DMS153 treated with DMSO at 0.1 percent for 48 hours (cell line): ENCODE results near the gene NUP42.
"Not testable (repeated sequence)": the region's sequence is repeated elsewhere in the genome, so short reads cannot be mapped to it uniquely, and the experiment has no call there.

Source experiments
- DNase-seq: peaks from one replicate; lab custom pipeline; 2025; ENCODE audit not compliant: unreplicated experiment; lab: John Stamatoyannopoulos, UW

NUP42 gene

DNA sequence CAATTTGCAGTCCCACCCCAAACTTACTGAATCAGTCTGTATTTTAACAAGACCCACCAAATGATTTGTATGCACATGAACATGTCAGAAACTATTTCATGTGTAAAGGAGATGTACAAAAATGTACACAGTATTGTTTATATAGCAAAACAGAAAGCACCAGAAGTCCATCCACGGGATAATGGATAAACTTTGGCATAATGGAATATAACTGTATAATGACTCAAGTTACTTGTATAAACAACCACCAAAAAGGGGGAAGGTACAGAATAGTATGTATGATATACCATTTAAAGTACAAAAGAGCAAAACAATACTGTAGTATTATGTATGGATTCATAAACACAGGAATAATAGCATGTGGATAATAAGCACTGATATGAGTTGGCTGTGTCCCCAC, 22.4 kb downstream of the NUP42 start:
- no peak for DNase-seq

DNA sequence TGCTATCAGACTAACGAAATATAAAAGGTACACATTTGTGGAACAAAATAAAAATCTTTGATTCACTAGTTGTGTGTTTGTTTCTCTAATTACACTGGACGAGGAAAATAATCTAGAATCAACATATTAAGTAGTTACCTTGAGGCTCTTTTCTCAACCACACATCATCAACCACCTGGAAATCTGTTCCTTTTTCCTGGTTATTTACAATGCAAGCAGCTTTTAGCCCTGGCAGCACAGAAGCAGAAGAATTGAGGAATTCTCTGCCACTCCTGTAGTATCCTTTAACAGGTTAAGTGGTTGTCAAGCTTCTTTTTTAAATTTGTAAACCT, 23.7 kb downstream of the NUP42 start:
- DNase-seq, result no peak

DNA sequence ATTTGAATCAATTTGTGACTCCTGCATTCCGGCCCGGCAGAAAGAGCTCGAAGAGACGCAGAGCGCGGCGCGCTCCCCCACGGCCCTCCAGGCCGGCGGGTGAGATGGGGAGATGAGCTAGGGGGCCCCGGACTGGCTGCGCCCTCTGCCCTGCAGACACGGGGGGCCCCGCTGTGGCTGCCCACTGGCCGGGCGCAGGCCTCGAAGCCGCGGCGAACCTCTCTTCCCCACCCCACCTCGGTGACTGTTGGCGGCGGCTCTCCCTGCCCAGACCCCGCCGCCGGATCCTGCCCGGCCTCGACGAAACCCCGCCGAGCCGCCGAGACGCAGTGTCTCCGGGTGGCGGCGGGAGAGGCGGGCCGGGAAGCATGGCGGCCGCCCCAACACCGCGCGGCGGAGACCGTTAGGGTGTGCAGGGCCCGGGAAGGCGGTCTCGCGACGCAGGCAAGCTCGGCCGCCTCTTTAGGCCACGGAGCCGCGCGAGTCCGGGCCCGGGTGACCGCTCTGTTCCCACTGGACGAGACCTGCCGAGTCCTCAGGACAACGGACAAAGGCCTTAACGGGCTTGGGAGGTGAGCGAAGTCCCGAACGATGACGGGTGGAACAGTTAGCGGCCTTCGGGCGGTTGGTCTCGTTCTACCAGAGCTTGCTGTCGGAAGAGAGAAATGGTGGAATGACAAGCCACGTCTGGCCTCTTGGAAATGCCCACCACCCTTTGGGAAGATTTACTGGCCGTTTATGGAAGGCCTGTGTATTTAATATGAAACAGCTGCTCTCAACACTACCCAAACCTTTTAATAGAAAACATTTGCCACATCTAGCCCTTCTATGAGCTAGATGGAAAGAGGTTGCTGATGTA, 24.3 kb downstream of the NUP42 start:
- DNase-seq, result no peak

- no peak for DNase-seq
Observed at GRCh38 chr7:23207021-23207420, 25.2 kb downstream of the NUP42 start.

- no peak for DNase-seq
Observed at GRCh38 chr7:23207884-23208283, 26.0 kb downstream of the NUP42 start.

GRCh38 chr7:23208316-23208715, 26.5 kb downstream of the NUP42 start:
- no peak for DNase-seq

DNA sequence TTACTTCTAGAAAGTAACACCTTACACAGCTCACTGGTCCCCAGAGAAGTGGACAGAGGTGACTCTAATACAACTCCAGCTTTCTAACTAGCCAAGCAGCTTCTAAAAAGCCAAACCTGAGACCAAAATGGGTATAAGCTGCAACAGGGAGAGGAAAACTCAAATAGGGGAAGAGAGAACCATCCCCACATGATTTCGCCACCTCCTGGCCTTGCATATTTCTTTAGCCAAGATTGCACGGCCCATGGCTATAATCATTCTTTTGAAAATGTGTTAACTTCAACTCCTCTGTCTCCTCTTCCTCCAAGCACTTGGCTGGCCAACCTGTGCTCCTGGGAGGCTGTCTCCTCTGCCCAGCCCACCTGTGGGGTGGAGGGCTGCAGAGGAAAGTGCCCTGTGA, 28.7 kb downstream of the NUP42 start:
- no peak for DNase-seq

DNA sequence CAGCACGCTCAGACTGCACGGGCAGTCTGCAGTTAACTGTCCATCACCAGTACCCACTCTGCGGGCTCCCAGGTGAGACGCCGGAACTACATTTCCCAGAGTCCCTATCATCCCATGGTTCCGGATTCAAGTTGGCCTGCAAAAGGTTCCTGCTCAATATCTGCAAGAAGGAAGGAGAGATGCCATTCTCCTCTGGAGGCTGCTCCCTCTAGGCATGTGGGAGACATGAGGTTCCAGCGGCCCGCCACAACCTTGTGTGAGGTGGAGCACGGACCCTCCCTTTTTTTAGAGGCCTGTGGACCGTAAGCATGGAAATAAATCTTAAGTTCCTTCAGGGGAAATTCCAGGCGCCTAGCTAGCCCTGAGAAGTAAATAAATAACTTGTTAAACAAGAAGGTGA, 29.7 kb downstream of the NUP42 start:
- DNase-seq, result no peak

DNA sequence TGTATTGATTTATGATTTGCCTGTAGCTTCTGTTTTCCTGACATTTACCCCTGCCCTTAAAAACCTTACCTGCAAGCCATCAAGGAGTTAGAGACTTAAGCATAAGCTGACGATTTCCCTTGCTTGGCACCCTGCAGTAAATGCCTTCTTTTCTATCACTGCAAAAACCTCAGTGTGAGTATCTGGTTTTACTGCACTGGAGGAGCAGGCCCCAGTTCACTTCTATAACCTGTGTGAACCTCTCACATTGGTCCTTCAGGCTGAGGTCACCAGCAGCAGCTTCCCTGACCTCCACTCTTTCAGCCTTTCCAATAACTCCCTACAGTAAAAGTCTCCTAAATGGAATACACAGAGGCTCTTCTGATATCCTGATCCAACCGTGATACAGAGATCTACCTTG, 30.5 kb downstream of the NUP42 start:
- no peak for DNase-seq

DNA sequence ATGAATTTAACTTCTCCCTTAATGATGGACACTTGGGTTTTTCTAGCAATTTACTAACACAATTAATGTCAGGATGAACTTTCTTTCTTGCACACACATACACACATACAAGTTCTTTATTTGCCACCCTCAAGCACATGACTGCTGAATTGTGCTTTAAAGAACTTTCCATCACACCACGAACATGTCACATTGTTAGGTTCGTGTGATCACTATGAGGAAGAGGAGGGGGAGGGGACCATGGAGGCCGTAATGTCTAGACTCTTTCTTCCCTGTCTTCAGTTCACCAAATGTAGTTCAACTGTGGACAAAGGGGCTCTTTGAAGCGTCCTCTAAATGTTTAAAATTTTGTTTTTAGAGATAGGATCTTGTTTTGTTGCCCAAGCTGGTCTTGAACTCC, 31.0 kb downstream of the NUP42 start:
- DNase-seq, result no peak

DNA sequence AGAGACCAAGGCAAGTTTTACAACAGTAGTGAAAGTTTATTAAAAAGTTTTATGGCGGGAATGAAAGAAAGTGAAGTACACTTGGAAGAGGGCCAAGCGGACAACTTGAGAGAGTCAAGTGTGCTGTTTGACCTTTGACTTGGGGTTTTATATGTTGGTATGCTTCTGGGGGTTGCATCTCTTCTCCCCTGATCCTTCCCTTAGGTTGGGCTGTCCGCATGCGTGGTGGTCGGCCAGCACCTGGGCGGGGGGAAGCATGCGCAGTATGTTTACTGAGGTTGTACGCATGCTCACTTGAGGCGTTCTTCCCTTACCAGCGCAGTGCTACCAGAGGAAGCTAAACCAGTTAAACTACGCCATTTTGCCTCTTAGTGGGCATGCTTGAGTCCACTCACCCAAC, 31.9 kb downstream of the NUP42 start:
- DNase-seq, result no peak

- no peak for DNase-seq
Observed at GRCh38 chr7:23214423-23214822, 32.6 kb downstream of the NUP42 start.

DNA sequence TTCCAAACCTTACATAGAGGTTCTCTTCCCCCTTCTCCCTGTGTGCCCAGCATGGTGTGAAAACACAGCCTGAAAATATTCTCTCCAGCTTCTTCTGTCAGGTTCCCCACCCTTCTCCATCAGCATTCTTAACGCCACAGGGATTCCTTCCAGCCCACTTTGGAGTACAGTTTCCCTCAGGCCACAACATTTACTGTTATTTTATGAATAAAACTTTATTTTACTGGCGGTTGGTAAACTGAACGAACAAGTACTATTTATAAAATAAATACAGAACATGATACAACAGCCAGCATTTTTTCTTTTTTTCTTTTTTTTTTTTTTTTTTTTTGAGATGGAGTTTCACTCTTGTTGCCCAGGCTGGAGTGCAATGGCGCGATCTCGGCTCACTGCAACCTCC, 33.1 kb downstream of the NUP42 start:
- no peak for DNase-seq

DNA sequence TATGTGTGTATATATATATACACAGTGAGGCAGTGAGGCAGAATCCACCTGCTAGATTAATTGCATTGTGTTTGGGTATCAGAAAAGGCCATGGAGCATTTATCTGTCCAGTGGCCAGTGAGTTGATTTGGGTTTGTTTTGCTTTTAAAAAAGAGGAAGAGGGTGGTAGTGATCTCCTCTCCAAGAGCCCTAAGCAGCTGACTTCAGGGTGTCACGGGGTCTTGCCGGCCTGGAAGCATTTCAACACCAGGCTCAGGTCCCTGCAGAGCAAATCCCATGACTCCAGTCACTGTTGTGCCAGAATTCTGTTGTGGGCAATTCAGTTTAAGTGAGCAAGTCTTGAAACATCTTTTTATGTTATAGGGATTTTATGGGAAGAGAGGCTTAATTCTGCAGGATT, 34.2 kb downstream of the NUP42 start:
- DNase-seq, result no peak

DNA sequence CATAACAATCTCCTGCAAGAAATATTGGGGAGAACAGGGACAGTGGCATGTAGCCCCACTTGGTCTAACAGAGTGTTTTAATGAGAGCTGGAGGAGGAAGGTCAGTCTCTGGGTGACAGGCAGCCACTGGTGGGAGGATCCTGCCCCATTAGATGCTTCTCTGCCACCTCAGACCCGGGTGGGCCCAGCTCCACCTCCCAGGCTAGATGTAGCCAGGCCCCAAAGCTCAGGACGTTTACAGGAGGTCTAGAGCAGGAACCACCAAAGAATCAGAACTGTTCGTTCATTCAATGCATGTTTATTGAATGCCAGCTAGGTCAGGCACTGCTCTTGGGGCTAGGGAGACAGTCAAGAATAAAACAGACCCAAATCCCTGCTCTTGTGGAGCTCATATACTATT, 36.3 kb downstream of the NUP42 start:
- DNase-seq, result no peak

- no peak for DNase-seq
Observed at GRCh38 chr7:23220690-23221305, 39.0 kb downstream of the NUP42 start.

DNA sequence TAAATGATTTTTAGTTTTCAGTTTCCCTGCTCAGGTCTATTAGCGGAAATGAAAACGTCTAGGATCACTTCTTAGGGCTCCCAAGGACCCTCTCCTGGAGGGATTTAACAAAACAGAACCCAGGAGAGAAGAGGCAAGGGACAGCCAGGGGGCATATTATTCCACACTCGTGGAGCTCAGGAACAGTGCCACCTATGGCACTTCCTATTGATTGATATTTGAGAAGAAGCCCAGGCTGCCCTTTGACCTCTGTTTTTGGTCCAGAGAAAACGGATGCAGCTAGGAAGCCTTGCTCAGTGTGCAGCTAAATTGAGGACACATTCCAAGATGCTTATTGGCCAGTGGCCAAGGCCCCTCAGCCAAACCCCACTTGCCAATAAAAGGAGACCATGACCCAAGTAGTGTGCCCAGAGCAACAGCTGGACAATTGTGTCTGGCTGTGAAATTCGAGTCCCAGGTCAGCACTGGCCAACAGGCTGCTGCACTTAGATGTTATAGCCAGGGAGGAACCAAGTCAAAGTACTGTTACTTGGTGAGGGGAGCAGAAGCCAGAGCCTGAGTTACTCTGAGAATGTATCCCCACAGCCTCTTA, 40.7 kb downstream of the NUP42 start:
- no peak for DNase-seq

- not testable (repeated sequence) for DNase-seq
Observed at GRCh38 chr7:23224364-23224763, 42.5 kb downstream of the NUP42 start.

DNA sequence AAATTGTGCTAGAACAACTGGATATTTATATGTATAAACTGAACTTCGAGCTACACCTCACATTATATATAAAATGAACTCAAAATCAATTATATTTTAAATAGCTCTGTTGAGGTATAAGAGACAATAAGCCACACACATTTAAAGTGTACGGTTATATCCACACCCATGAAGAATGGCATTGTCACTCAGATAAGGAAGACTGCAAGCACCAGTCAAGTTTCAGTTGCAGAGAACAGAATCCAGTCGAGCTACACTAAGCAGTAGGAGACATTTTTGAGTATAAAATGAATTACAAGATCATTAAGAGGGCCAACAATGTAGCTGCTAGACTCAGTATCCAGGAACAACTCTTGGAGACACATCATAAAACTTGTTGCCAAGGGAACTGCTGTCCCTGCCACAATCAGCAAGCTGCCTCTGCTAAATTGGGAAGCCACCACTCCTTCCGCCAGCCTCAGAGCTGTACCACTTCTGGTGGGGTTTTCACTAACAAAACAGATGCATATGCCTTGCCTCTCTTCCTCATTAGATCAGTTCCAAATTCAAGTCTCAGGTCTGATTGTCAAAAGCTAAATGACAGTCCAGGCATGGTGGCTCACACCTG, 45.1 kb downstream of the NUP42 start:
- DNase-seq, result no peak

DNA sequence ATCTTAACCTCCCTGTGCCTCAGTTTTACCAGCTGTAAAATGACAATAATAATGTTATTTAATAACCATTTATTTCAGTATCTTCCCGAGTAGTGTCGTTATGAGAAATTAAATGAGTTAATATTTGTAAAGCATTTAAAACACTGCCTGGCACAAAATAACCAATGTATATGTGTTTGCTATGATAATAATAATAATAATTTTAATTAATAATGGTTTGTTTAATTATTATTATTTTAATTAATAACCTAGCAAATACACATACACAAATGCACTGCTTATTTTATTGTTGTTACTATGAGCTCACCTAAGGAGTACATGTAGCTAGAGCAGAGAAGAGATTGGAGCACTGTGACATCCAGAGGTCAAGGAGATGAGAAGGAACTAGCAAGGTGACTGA, 46.6 kb downstream of the NUP42 start:
- no peak for DNase-seq

- no peak for DNase-seq
Observed at GRCh38 chr7:23230641-23231101, 48.8 kb downstream of the NUP42 start.

- DNase-seq, result no peak
Observed at GRCh38 chr7:23232966-23233365, 51.1 kb downstream of the NUP42 start.
